22Rv1 (cell line): ENCODE data around the gene TRAPPC2.

Experiments used
- ZFX ChIP-seq: fragments of 450-650 bp; IDR thresholded peaks from 2 replicates; pipeline ENCODE4 v1.6.1; 2017; ENCODE audit warnings: antibody characterized with exemption, borderline replicate concordance
- TF ChIP-seq, protein P1 (sequence below): fragments of 450-650 bp; IDR thresholded peaks from 2 replicates; pipeline ENCODE4 v1.5.1; 2017; ENCODE audit warnings: mild to moderate bottlenecking

DNA sequence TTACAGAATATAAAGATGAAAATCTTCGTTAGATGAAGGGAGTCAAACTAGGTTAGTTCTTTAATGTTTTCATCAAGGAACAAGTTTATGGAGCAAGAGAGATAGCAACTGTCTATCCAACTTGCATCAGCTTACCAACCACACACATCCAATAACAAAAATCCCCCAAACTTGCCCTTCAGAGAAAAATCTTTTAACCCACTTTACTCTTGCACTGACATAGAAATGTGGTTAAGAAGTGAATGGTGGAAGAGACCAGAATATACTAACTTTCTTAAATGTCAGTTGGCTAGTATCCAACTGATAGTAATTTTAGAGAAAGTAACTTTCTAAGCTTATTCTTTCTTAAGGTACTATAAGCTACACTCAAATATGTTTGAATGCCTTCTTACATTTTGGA, 47.2 kb downstream of the TRAPPC2 start:
- TF ChIP-seq, protein P1, sequence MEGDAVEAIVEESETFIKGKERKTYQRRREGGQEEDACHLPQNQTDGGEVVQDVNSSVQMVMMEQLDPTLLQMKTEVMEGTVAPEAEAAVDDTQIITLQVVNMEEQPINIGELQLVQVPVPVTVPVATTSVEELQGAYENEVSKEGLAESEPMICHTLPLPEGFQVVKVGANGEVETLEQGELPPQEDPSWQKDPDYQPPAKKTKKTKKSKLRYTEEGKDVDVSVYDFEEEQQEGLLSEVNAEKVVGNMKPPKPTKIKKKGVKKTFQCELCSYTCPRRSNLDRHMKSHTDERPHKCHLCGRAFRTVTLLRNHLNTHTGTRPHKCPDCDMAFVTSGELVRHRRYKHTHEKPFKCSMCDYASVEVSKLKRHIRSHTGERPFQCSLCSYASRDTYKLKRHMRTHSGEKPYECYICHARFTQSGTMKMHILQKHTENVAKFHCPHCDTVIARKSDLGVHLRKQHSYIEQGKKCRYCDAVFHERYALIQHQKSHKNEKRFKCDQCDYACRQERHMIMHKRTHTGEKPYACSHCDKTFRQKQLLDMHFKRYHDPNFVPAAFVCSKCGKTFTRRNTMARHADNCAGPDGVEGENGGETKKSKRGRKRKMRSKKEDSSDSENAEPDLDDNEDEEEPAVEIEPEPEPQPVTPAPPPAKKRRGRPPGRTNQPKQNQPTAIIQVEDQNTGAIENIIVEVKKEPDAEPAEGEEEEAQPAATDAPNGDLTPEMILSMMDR, result no peak
- no peak for TF ChIP-seq ZFX
